Measurements from ENCODE around the gene TMEM164. TPM values are rescaled to one million over a fixed set of nuclear protein-coding genes. Genes with fewer than 3 reads are reported as not detected.
A peak's percentile ranks its signal among the peaks of the same experiment; 100 is the strongest.

TMEM164 gene
- total and polyA plus RNA-seq, 8 donors = 7.3 to 21.3 (median 11.9) TPM

DNA sequence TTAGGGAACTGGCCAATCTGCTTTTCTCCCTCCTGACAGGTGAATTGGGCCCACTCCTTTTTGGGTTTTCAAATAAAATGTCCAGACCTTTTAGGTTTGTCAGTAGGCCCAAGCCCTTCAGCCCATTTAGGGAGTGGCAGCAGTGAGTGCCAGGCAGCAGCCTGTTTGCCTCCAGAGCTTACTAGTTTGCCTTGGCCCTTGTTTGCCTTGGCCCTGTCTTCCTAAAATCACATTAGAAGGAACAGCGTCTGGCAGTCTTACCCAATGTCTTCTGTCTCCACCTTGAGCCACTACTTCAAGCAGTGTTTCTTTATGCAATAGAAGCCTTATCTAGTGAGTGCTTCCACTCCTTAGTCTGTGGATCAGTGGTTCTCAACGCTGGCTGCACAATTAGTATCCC, 117.1 kb downstream of the TMEM164 start:
- TF ChIP-seq CTCF (IDR thresholded peaks at IDR 0.05) = no peak
- no peak for FAIRE-seq
- H3K27me3 ChIP-seq = peaks cover 0 to 3% (median 0%) of the 10 kb centered on the region in 4 donors
- no peak overlapping the region for H3K4me3 ChIP-seq
- no peaks in the 10 kb centered on the region for H3K9me3 ChIP-seq
- peak overlapping the region in 1 of 4 donors; percentile 5 for H3K27ac ChIP-seq
- intact Hi-C loops (cut with DNase I) = no loop called here
- 37 to 39% methylated on average over 2 of the region's 2 CpGs for WGBS, 2 donors
- H3K4me1 ChIP-seq = peaks cover 0 to 3% (median 0%) of the 10 kb centered on the region in 3 donors
- DNase-seq = peak in 4 of 6 donors; percentile 18 to 47 (median 30)
- peak; percentile 77 to 95 (median 86) for ATAC-seq
- no peaks in the 10 kb centered on the region for H3K36me3 ChIP-seq

- intact Hi-C loops (cut with DNase I) = no loop called here
- Histone ChIP-seq H3K27me3 (peaks cover 0 to 3% (median 0%) of the 10 kb centered on the region in 4 donors), H3K27ac (no peak overlapping the region), H3K4me1 (peaks cover 0 to 3% (median 0%) of the 10 kb centered on the region in 3 donors), H3K4me3 (no peak overlapping the region), H3K9me3 (no peaks in the 10 kb centered on the region), H3K36me3 (no peaks in the 10 kb centered on the region)
- ATAC-seq (no peak), FAIRE-seq (no peak), DNase-seq (no peak)
- WGBS, 2 donors = 83 to 91% methylated on average over 3 of the region's 3 CpGs
- TF ChIP-seq CTCF (IDR thresholded peaks at IDR 0.05) = no peak
Measured at GRCh38 chrX:110123331-110123782, 120.4 kb downstream of the TMEM164 start.

GRCh38 chrX:110125446-110126162, 122.7 kb downstream of the TMEM164 start:
- WGBS, 2 donors = 37 to 49% methylated on average over 9 of the region's 9 CpGs
- FAIRE-seq (no peak), ATAC-seq (peak; percentile 61 to 87 (median 70)), DNase-seq (no peak)
- Histone ChIP-seq H3K27ac (no peak overlapping the region), H3K4me1 (no peaks in the 10 kb centered on the region), H3K9me3 (no peaks in the 10 kb centered on the region), H3K4me3 (no peak overlapping the region), H3K36me3 (no peaks in the 10 kb centered on the region), H3K27me3 (peaks cover 0 to 3% (median 0%) of the 10 kb centered on the region in 4 donors)
- intact Hi-C loops (cut with DNase I) = no loop called here
- TF ChIP-seq CTCF (IDR thresholded peaks at IDR 0.05) = no peak

- Histone ChIP-seq H3K27me3 (no peaks in the 10 kb centered on the region), H3K4me3 (no peak overlapping the region), H3K36me3 (no peaks in the 10 kb centered on the region), H3K4me1 (no peaks in the 10 kb centered on the region), H3K9me3 (no peaks in the 10 kb centered on the region), H3K27ac (no peak overlapping the region)
- DNase-seq (no peak), FAIRE-seq (no peak), ATAC-seq (no peak)
- intact Hi-C loops (cut with DNase I) = no loop called here
- 100% methylated on average over 1 of the region's 1 CpG for WGBS, 2 donors
- no peak for TF ChIP-seq CTCF (IDR thresholded peaks at IDR 0.05)
Measured at GRCh38 chrX:110131031-110131430, 128.1 kb downstream of the TMEM164 start.

DNA sequence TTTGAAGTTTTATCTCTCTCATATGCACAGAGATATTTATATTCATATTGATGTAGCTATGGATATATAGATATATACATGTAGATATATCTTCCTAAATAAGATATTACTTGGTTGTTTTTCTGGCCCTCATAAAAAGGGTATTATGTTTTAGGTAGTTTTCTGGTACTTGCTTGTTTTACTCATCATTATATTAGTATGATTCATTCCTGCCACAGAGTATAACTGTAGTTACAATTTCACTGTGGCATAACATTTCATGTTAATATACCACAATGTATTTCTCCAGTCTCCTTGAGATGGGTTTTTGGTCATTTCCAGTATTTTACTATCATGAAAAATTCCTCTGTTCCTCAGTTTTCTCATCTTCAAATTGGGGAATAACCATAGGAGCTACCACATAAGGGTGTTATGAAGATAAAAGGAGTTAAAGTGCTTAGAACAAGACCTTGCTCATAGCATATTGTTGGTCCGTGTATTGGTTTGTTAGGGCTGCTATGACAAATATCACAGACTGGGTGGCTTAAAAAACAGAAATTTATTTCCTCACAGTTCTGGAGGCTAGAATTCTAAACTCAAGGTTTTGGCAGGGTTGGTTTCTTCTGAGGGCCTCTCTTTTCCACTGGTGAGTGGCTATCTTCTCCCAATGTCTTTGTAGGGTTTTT, 129.7 kb downstream of the TMEM164 start:
- Histone ChIP-seq H3K27ac (no peak overlapping the region), H3K36me3 (no peaks in the 10 kb centered on the region), H3K4me3 (no peak overlapping the region), H3K27me3 (no peaks in the 10 kb centered on the region), H3K9me3 (no peaks in the 10 kb centered on the region), H3K4me1 (no peaks in the 10 kb centered on the region)
- FAIRE-seq (no peak), DNase-seq (no peak), ATAC-seq (no peak)
- no peak for TF ChIP-seq CTCF (IDR thresholded peaks at IDR 0.05)
- intact Hi-C loops (cut with DNase I) = no loop called here
- WGBS, 2 donors = 84 to 89% methylated on average over 1 of the region's 1 CpG

All from pancreas (tissue), 10 donors.